Measurements from ENCODE around the gene RIPOR3.

RIPOR3 gene

GRCh38 chr20:50688256-50688975, 2.9 kb downstream of the RIPOR3 start:
- H3K4me1 ChIP-seq (ENCODE audit: control insufficient read depth in 1 of 2, insufficient read depth in 1 of 2, low read depth in 1 of 2, low read length in 1 of 2), result peaks cover 45 to 51% of the 10 kb centered on the region in 2 experiments
- H3K27ac ChIP-seq, result peak overlapping the region; percentile 59
- TF ChIP-seq, protein P1, sequence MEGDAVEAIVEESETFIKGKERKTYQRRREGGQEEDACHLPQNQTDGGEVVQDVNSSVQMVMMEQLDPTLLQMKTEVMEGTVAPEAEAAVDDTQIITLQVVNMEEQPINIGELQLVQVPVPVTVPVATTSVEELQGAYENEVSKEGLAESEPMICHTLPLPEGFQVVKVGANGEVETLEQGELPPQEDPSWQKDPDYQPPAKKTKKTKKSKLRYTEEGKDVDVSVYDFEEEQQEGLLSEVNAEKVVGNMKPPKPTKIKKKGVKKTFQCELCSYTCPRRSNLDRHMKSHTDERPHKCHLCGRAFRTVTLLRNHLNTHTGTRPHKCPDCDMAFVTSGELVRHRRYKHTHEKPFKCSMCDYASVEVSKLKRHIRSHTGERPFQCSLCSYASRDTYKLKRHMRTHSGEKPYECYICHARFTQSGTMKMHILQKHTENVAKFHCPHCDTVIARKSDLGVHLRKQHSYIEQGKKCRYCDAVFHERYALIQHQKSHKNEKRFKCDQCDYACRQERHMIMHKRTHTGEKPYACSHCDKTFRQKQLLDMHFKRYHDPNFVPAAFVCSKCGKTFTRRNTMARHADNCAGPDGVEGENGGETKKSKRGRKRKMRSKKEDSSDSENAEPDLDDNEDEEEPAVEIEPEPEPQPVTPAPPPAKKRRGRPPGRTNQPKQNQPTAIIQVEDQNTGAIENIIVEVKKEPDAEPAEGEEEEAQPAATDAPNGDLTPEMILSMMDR (IDR thresholded peaks at IDR 0.05), result no peak
- no peak overlapping the region for H3K4me3 ChIP-seq (ENCODE audit: low read depth in 1 of 2, low read length in 1 of 2)
- H3K36me3 ChIP-seq, result no peaks in the 10 kb centered on the region
- peaks cover 44% of the 10 kb centered on the region for H3K27me3 ChIP-seq
- H3K9me3 ChIP-seq, result no peaks in the 10 kb centered on the region

GRCh38 chr20:50686821-50687220, 4.5 kb downstream of the RIPOR3 start:
- TF ChIP-seq, protein P1 (IDR thresholded peaks at IDR 0.05), result no peak
- peak overlapping the region; percentile 59 for H3K27ac ChIP-seq
- no peaks in the 10 kb centered on the region for H3K9me3 ChIP-seq
- peaks cover 31% of the 10 kb centered on the region for H3K27me3 ChIP-seq
- no peak overlapping the region for H3K4me3 ChIP-seq (ENCODE audit: low read depth in 1 of 2, low read length in 1 of 2)
- peaks cover 45 to 51% of the 10 kb centered on the region in 2 experiments for H3K4me1 ChIP-seq (ENCODE audit: control insufficient read depth in 1 of 2, insufficient read depth in 1 of 2, low read depth in 1 of 2, low read length in 1 of 2)
- H3K36me3 ChIP-seq, result no peaks in the 10 kb centered on the region

DNA sequence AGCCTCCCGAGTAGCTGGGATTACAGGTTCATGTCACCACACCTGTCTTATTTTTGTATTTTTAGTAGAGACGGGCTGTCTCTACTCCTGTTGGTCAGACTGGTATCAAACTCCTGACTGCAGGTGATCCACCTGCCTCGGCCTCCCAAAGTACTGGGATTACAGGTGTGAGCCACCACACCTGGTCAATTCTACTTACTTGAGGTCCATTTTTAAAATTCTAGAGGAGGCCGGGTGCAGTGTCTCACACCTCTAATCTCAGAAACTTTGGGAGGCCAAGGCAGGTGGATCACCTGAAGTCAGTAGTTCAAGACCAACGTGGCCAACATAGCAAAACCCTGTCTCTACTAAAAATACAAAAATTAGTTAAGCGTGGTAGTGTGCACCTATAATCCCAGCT, 7.8 kb downstream of the RIPOR3 start:
- H3K36me3 ChIP-seq, result no peaks in the 10 kb centered on the region
- H3K27me3 ChIP-seq, result peaks cover 9% of the 10 kb centered on the region
- peaks cover 20% of the 10 kb centered on the region in 2 experiments for H3K4me1 ChIP-seq (ENCODE audit: control insufficient read depth in 1 of 2, insufficient read depth in 1 of 2, low read depth in 1 of 2, low read length in 1 of 2)
- H3K9me3 ChIP-seq, result no peaks in the 10 kb centered on the region
- H3K27ac ChIP-seq, result no peak overlapping the region
- TF ChIP-seq, protein P1 (IDR thresholded peaks at IDR 0.05), result no peak
- H3K4me3 ChIP-seq (ENCODE audit: low read depth in 1 of 2, low read length in 1 of 2), result no peak overlapping the region

DNA sequence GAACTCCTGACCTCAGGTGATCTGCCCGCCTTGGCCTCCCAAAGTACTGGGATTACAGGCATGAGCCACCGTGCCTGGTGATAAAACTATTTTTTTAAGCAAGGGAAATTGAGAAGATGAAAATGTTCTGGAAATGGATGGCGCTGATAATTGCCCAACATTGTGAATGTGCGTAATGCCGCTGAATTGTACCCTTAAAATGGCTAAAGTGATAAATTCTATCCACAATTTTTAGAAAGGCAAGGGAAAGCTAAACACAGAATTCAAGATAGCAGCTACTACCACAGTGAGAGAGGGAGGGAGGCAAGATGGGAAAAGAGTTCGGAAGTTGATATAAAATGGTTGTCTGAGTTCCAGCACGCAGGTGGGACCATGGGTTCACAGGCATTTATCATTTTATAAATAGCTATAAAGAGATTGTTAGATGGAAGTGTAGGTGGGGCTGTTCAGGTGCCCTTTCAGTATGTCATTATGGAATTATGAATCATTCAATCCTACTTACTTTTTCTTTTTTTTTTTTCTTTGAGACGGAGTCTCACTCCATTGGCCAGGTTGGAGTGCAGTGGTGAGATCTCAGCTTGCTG, 8.3 kb downstream of the RIPOR3 start:
- H3K27me3 ChIP-seq, result peaks cover 9% of the 10 kb centered on the region
- TF ChIP-seq, protein P1 (IDR thresholded peaks at IDR 0.05), result no peak
- H3K4me1 ChIP-seq (ENCODE audit: control insufficient read depth in 1 of 2, insufficient read depth in 1 of 2, low read depth in 1 of 2, low read length in 1 of 2), result peaks cover 14 to 15% of the 10 kb centered on the region in 2 experiments
- no peak overlapping the region for H3K4me3 ChIP-seq (ENCODE audit: low read depth in 1 of 2, low read length in 1 of 2)
- H3K27ac ChIP-seq, result no peak overlapping the region
- H3K36me3 ChIP-seq, result no peaks in the 10 kb centered on the region
- H3K9me3 ChIP-seq, result no peaks in the 10 kb centered on the region

- H3K4me1 ChIP-seq (ENCODE audit: control insufficient read depth in 1 of 2, insufficient read depth in 1 of 2, low read depth in 1 of 2, low read length in 1 of 2), result peaks cover 5% of the 10 kb centered on the region in 2 experiments
- H3K4me3 ChIP-seq (ENCODE audit: low read depth in 1 of 2, low read length in 1 of 2), result no peak overlapping the region
- H3K36me3 ChIP-seq, result no peaks in the 10 kb centered on the region
- peaks cover 9% of the 10 kb centered on the region for H3K27me3 ChIP-seq
- H3K27ac ChIP-seq, result no peak overlapping the region
- H3K9me3 ChIP-seq, result no peaks in the 10 kb centered on the region
- TF ChIP-seq, protein P1 (IDR thresholded peaks at IDR 0.05), result no peak
These were observed 9.3 kb downstream of the RIPOR3 start for GRCh38 chr20:50682065-50682464.
